Uterus (tissue), 2 donors: ENCODE measurements around the gene GAS7.

ENCODE experiments used
- POLR2A ChIP-seq, 2 donors: fragments of 450-650 bp; IDR thresholded peaks; one replicate each; pipeline ENCODE4 v1.6.1; 2016; ENCODE audit warnings: antibody characterized with exemption in 2 of 2, mild to moderate bottlenecking in 1 of 2, moderate library complexity in 1 of 2
- TF ChIP-seq, protein P1 (sequence below), 4 experiments: fragments of 200-600 bp in 2 of 4; fragments of 450-650 bp in 2 of 4; sonication (generic) in 2 of 4; IDR thresholded peaks; one replicate each; pipeline ENCODE4 v1.5.1; 2016 to 2019; ENCODE audit warnings: antibody characterized with exemption in 4 of 4, mild to moderate bottlenecking in 2 of 4, moderate library complexity in 1 of 4

DNA sequence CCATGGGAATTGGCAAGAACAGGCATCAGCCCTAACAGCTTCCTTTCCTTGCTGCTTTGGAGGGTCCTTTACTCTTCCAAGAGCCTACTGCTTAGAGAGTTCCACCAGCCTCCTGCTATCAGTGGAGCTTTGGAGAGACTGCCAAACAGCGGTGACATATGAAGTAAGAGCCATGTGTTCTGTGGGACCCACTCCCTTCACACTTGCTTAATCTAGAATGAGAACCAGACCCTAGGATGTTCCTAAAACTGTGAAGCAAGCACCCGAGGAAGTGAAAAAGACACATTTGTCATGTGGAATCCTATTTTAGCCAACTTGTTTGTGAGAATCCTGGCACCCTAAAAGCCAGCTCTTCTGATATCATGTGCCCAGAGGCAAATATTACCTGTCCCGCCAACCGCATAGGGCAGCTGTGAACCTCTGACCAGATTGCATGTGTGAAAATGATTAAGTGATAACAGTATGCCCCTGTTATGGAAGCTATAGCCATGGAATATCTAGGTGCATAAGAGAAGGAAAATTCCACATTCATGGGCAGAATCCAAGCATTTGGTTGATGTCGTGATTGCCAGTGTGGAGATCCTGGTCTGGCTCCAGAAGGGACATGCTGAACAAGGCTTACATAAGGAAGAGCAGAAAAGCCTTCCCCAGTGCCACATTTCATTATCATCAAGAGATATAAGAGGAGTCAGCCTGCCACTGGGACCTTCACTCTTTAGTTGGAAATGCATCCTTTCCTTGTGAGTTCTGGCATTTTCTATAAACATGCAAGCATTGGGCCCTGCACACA lies 312.1 kb downstream of the GAS7 start:
- TF ChIP-seq, protein P1, sequence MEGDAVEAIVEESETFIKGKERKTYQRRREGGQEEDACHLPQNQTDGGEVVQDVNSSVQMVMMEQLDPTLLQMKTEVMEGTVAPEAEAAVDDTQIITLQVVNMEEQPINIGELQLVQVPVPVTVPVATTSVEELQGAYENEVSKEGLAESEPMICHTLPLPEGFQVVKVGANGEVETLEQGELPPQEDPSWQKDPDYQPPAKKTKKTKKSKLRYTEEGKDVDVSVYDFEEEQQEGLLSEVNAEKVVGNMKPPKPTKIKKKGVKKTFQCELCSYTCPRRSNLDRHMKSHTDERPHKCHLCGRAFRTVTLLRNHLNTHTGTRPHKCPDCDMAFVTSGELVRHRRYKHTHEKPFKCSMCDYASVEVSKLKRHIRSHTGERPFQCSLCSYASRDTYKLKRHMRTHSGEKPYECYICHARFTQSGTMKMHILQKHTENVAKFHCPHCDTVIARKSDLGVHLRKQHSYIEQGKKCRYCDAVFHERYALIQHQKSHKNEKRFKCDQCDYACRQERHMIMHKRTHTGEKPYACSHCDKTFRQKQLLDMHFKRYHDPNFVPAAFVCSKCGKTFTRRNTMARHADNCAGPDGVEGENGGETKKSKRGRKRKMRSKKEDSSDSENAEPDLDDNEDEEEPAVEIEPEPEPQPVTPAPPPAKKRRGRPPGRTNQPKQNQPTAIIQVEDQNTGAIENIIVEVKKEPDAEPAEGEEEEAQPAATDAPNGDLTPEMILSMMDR (IDR thresholded peaks at IDR 0.05) = no peak
- TF ChIP-seq POLR2A (IDR thresholded peaks at IDR 0.05) = no peak
